ENCODE results near the gene DYNC1LI1.

DNA sequence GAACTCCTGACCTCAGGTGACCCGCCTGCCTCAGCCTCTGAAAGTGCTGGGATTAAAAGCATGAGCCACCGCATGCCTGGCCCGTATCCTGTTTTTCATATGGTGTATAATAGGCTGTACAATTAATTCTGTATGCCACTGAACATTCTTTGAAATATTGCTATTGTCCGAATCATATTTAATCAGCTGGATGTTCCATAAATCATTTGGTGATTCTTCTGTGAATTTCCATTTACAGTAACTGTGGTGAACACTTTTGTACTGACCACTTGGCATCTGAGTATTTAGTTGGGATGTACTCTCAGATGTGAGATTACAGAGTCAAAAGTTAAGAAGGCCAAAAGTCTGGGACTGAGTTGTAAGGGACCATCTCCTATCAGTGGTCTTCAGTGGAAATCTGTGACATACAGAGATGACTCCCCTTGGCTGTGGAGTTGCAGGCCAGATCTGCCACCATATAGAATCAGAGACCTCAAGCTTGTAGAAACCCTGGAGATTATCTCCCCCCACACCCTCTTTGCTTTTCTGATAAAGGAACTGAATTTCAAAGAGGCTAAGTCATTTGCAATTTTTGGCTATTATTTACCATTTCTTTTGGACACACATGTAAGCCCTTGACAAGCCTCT lies 25.7 kb upstream of the DYNC1LI1 start:
- TF ChIP-seq CREB1 (CRISPR knock-in tag; IDR thresholded peaks at IDR 0.05; ENCODE audit: low read depth), result no peak
- TF ChIP-seq, protein P1, sequence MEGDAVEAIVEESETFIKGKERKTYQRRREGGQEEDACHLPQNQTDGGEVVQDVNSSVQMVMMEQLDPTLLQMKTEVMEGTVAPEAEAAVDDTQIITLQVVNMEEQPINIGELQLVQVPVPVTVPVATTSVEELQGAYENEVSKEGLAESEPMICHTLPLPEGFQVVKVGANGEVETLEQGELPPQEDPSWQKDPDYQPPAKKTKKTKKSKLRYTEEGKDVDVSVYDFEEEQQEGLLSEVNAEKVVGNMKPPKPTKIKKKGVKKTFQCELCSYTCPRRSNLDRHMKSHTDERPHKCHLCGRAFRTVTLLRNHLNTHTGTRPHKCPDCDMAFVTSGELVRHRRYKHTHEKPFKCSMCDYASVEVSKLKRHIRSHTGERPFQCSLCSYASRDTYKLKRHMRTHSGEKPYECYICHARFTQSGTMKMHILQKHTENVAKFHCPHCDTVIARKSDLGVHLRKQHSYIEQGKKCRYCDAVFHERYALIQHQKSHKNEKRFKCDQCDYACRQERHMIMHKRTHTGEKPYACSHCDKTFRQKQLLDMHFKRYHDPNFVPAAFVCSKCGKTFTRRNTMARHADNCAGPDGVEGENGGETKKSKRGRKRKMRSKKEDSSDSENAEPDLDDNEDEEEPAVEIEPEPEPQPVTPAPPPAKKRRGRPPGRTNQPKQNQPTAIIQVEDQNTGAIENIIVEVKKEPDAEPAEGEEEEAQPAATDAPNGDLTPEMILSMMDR (conservative IDR thresholded peaks at IDR 0.05; ENCODE audit: low read depth in 2 of 2), result no peak
- TF ChIP-seq EZH2 (IDR thresholded peaks at IDR 0.05; ENCODE audit: low read depth, unreplicated experiment), result no peak

Data from GM23338 (cell line).